ENCODE results near the gene SETMAR.
A peak's percentile ranks its signal among the peaks of the same experiment; 100 is the strongest.

SETMAR gene

DNA sequence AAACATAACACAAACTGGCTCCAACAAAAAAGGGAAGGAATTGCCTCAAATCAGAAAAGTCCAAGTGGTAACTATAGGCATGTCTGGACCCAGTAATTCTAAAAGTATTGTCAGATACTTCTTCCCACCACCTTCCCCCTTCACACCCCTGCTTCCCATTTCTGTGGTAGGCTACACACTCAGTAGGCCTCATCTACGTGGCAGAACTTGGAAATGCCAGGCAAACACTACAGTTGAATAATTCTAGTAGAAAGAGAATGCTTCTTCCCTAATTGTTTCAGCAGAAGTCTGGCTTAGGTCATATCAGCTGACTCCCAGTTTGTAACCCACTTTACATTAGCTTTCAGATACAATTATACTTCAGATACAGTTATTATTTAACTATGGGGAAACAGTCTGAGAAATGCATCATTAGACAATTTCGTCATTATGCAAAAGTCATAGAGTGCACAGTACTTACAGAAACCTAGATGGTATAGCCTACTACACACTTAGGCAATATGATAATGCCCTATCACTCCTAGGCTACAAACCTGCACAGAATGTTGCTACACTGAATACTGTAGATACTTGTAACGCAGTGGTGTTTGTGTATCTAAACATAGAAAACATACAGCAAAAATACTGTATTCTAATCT is 6.4 kb downstream of the SETMAR start:
- Mint-ChIP-seq H3K36me3 (ENCODE audit: low read depth) (peaks cover 79% of the 10 kb centered on the region), H3K4me3 (no peak overlapping the region), H3K27me3 (ENCODE audit: low read depth) (no peaks in the 10 kb centered on the region), H3K4me1 (peaks cover 30% of the 10 kb centered on the region), H3K27ac (peak overlapping the region in 2 of 3 experiments; percentile 10 to 61), H3K9me3 (no peaks in the 10 kb centered on the region)
- no peak for TF ChIP-seq CTCF (IDR thresholded peaks at IDR 0.05; ENCODE audit: unreplicated experiment in 3 of 3)

DNA sequence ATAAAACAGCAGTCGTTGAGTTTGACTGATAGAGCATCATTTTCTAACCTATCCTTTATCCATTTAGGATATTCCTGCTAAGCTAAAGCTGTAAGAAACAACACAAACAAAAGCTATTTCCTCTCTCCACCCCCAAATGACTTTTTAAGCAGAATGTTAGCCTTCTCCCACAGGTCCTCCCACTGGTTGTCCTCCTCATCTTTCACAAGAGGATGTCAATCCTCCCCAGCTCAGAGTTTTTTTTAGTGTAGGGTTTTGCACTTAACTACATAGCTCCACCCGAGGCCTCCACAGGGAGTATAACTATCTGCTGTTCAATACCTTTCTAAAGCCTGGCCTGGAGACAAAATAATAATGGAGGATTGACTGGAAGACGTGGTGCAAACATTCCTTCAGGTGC is 7.8 kb downstream of the SETMAR start:
- Mint-ChIP-seq H3K4me3 (no peak overlapping the region), H3K27ac (peak overlapping the region in 1 of 3 experiments; percentile 11), H3K9me3 (no peaks in the 10 kb centered on the region), H3K4me1 (peaks cover 20% of the 10 kb centered on the region), H3K27me3 (ENCODE audit: low read depth) (no peaks in the 10 kb centered on the region), H3K36me3 (ENCODE audit: low read depth) (peaks cover 76% of the 10 kb centered on the region)
- TF ChIP-seq CTCF (IDR thresholded peaks at IDR 0.05; ENCODE audit: unreplicated experiment in 3 of 3): no peak

GRCh38 chr3:4311496-4311895 is 8.3 kb downstream of the SETMAR start:
- Mint-ChIP-seq H3K9me3 (peaks cover 4% of the 10 kb centered on the region), H3K27ac (peak overlapping the region in 1 of 3 experiments; percentile 11), H3K27me3 (ENCODE audit: low read depth) (no peaks in the 10 kb centered on the region), H3K4me3 (no peak overlapping the region), H3K4me1 (peaks cover 15% of the 10 kb centered on the region), H3K36me3 (ENCODE audit: low read depth) (peaks cover 76% of the 10 kb centered on the region)
- no peak for TF ChIP-seq CTCF (IDR thresholded peaks at IDR 0.05; ENCODE audit: unreplicated experiment in 3 of 3)

- Mint-ChIP-seq H3K4me3 (no peak overlapping the region), H3K9me3 (peaks cover 6% of the 10 kb centered on the region), H3K27ac (peak overlapping the region in 1 of 3 experiments; percentile 60), H3K4me1 (peaks cover 6% of the 10 kb centered on the region), H3K27me3 (ENCODE audit: low read depth) (no peaks in the 10 kb centered on the region), H3K36me3 (ENCODE audit: low read depth) (peaks cover 76% of the 10 kb centered on the region)
- no peak for TF ChIP-seq CTCF (IDR thresholded peaks at IDR 0.05; ENCODE audit: unreplicated experiment in 3 of 3)
These were observed 10.6 kb downstream of the SETMAR start for GRCh38 chr3:4313606-4314293.

GRCh38 chr3:4314688-4315087 is 11.5 kb downstream of the SETMAR start:
- Mint-ChIP-seq H3K36me3 (ENCODE audit: low read depth) (peaks cover 76% of the 10 kb centered on the region), H3K9me3 (peaks cover 10% of the 10 kb centered on the region), H3K4me3 (no peak overlapping the region), H3K27ac (peak overlapping the region in 1 of 3 experiments; percentile 60), H3K27me3 (ENCODE audit: low read depth) (no peaks in the 10 kb centered on the region), H3K4me1 (peaks cover 6% of the 10 kb centered on the region)
- TF ChIP-seq CTCF (IDR thresholded peaks at IDR 0.05; ENCODE audit: unreplicated experiment in 3 of 3): peak; percentile 11 to 36 (median 21)

Data from nephron (organoid).